ENCODE data around the gene BANP.

GRCh38 chr16:87961623-87962022 is 10.4 kb downstream of the BANP start:
- TF ChIP-seq CTCF (IDR thresholded peaks at IDR 0.05) (no peak), POLR2A (IDR thresholded peaks at IDR 0.05) (no peak)
